Keratinocyte (primary cell): ENCODE data around the gene JAZF1. TPM values are rescaled to one million over a fixed set of nuclear protein-coding genes. Genes with fewer than 3 reads are reported as not detected.

ENCODE experiments used
- DNase-seq: peaks from one replicate; pipeline ENCODE4 v3.0.0-alpha.2; 2011; ENCODE audit warnings: low read depth, missing footprints, low spot score
- FAIRE-seq: peaks from 2 replicates; lab custom pipeline; 2011; peaks lifted over from hg19 to GRCh38; lab: Jason Lieb, UNC
- H2AFZ ChIP-seq: 2 replicates; pipeline ENCODE4 v1.6.0; 2012; ENCODE audit warnings: low read length, control low read depth, inconsistent platforms; ENCODE audit not compliant: control insufficient read depth
- H3K27ac ChIP-seq: 2 replicates; pipeline ENCODE4 v1.5.1; 2011; ENCODE audit warnings: low read length; ENCODE audit not compliant: control insufficient read depth, insufficient read depth
- H3K27me3 ChIP-seq: 3 replicates; pipeline ENCODE4 v1.6.0; 2011; ENCODE audit warnings: low read length; ENCODE audit not compliant: control insufficient read depth, insufficient read depth; ENCODE audit errors: extremely low read depth
- H3K36me3 ChIP-seq, 2 experiments: 2 replicates in 1 of 2; 3 replicates in 1 of 2; pipeline ENCODE4 v1.5.1; 2011; ENCODE audit warnings: low read length in 2 of 2, mild to moderate bottlenecking in 1 of 2; ENCODE audit not compliant: control insufficient read depth in 2 of 2, insufficient read depth in 2 of 2; ENCODE audit errors: extremely low read depth in 1 of 2
- H3K4me1 ChIP-seq: 3 replicates; pipeline ENCODE4 v1.5.1; 2011; ENCODE audit warnings: low read length; ENCODE audit not compliant: control insufficient read depth, insufficient read depth; ENCODE audit errors: extremely low read depth
- H3K4me2 ChIP-seq: 3 replicates; pipeline ENCODE4 v1.6.0; 2011; ENCODE audit warnings: low read depth, low read length; ENCODE audit not compliant: control insufficient read depth, insufficient read depth; ENCODE audit errors: extremely low read depth
- H3K4me3 ChIP-seq, 3 experiments: fragments of 200-600 bp in 1 of 3; sonication (generic) in 1 of 3; 2 replicates in 2 of 3; 3 replicates in 1 of 3; pipeline ENCODE4 v1.5.1; 2011 to 2016; ENCODE audit warnings: low read length in 3 of 3, mild to moderate bottlenecking in 3 of 3, control low read depth in 2 of 3, inconsistent platforms in 1 of 3, low read depth in 1 of 3, mixed read lengths in 1 of 3, mixed run types in 1 of 3, moderate library complexity in 1 of 3; ENCODE audit not compliant: control insufficient read depth in 2 of 3, insufficient read depth in 2 of 3; ENCODE audit errors: extremely low read depth in 1 of 3
- H3K79me2 ChIP-seq: 2 replicates; pipeline ENCODE4 v1.6.0; 2012; ENCODE audit warnings: low read length; ENCODE audit not compliant: control insufficient read depth, insufficient read depth
- H3K9ac ChIP-seq: 3 replicates; pipeline ENCODE4 v1.6.0; 2011; ENCODE audit warnings: low read length; ENCODE audit not compliant: control insufficient read depth, insufficient read depth; ENCODE audit errors: extremely low read depth
- H3K9me1 ChIP-seq: 3 replicates; pipeline ENCODE4 v1.6.0; 2011; ENCODE audit warnings: low read length; ENCODE audit not compliant: control insufficient read depth, insufficient read depth; ENCODE audit errors: extremely low read depth
- H3K9me3 ChIP-seq: 2 replicates; pipeline ENCODE4 v1.5.1; 2012; ENCODE audit warnings: low read depth, low read length; ENCODE audit not compliant: control insufficient read depth
- H4K20me1 ChIP-seq: 3 replicates; pipeline ENCODE4 v1.6.0; 2011; ENCODE audit warnings: low read length; ENCODE audit not compliant: control insufficient read depth, insufficient read depth; ENCODE audit errors: extremely low read depth
- CTCF ChIP-seq, 3 experiments: IDR thresholded peaks in 1 of 3; conservative IDR thresholded peaks in 1 of 3; optimal IDR thresholded peaks in 1 of 3; 2 replicates in 2 of 3; 3 replicates in 1 of 3; pipeline versions ENCODE3 to v1.5.1; 2011; ENCODE audit warnings: low read length in 3 of 3, mild to moderate bottlenecking in 3 of 3, moderate library complexity in 2 of 3, control low read depth in 1 of 3, inconsistent platforms in 1 of 3; ENCODE audit not compliant: insufficient read depth in 2 of 3; ENCODE audit errors: extremely low read depth in 1 of 3
- EZH2 ChIP-seq: IDR thresholded peaks from one replicate; pipeline ENCODE4 v1.6.1; 2012; ENCODE audit warnings: inconsistent platforms, mild to moderate bottlenecking, low read length, moderate library complexity
- dilution Hi-C: fragments of 300-500 bp; cut with MboI; formaldehyde crosslinking; loops from one replicate; pipeline ENCODE4 v1.7.0; 2020; ENCODE audit warnings: low sequenced_read_pairs; ENCODE audit not compliant: extremely low pct_ligation_motif_present
- polyA plus RNA-seq, 5 experiments: library from polyadenylated mRNA; depleted of rRNA in 3 of 5; stranded (reverse) in 3 of 5; stranded (forward) in 1 of 5; unstranded in 1 of 5; fragments of >200 nt; gene quantifications; 1 replicate in 1 of 5; 2 replicates in 3 of 5; 3 replicates in 1 of 5; pipeline versions ENCODE4 v1.2.1 to v1.2.3, GENCODE V29; 2011 to 2012; ENCODE audit warnings: missing spikeins in 2 of 5, low read depth in 1 of 5, low replicate concordance in 1 of 5

Gene JAZF1
- polyA plus RNA-seq, 1 donor (not counting 4 experiments of a cell fraction or from before 2014, with no cell fraction given), result 2.5 TPM

DNA sequence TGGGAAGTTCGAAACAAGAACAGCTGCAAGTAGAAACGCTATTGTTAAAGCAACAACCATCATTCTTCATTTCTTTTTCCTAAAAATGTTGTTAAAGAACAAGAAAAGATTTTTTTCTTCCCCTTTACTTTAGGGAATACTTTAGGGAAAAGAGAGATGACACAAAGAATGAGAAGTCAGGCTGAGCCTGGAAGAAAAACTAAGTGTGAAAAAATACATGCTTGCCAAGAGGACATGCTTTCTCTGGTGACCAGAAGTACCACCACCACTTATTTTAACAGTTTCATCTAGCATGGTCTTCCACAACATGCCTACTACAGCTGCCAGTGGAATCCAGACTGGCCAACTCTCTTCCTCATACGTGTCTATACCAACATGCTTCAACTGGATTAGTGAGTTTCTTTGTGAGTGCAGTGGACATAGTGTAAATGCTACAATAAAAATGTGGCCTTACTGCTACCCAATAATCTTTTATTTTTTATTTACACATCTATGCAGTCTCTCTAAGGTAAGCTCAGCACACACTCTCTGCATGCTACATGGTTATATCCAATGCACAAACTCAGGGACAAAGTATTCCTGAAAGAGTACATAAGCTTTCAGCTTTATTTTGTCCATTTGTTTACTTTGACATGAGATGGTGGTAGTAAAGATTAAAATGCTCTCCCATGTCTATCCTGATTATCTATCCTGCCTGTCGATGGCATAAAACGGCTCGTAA is 244.4 kb downstream of the JAZF1 start:
- Histone ChIP-seq H3K4me1 (no peaks in the 10 kb centered on the region), H4K20me1 (no peaks in the 10 kb centered on the region), H3K9ac (no peak overlapping the region), H3K79me2 (no peaks in the 10 kb centered on the region), H3K4me3 (no peak overlapping the region), H3K9me3 (no peaks in the 10 kb centered on the region), H2AFZ (no peak overlapping the region), H3K4me2 (no peak overlapping the region), H3K27ac (no peak overlapping the region), H3K27me3 (no peaks in the 10 kb centered on the region), H3K9me1 (no peaks in the 10 kb centered on the region), H3K36me3 (no peaks in the 10 kb centered on the region)
- DNase-seq (no peak), FAIRE-seq (no peak)
- dilution Hi-C loops, result no loop called here
- TF ChIP-seq CTCF (optimal IDR thresholded peaks at IDR 0.05 in 1 of 3, IDR thresholded peaks at IDR 0.05 in 1 of 3, conservative IDR thresholded peaks at IDR 0.05 in 1 of 3; ENCODE audit: extremely low read depth in 1 of 3, insufficient read depth in 2 of 3, low read length in 3 of 3) (no peak), EZH2 (no peak)

GRCh38 chr7:27933671-27934565 is 246.7 kb downstream of the JAZF1 start:
- Histone ChIP-seq H3K9me1 (no peaks in the 10 kb centered on the region), H3K9ac (no peak overlapping the region), H3K4me2 (no peak overlapping the region), H3K36me3 (no peaks in the 10 kb centered on the region), H3K27me3 (no peaks in the 10 kb centered on the region), H3K27ac (no peak overlapping the region), H3K9me3 (no peaks in the 10 kb centered on the region), H3K79me2 (no peaks in the 10 kb centered on the region), H3K4me1 (no peaks in the 10 kb centered on the region), H3K4me3 (no peak overlapping the region), H4K20me1 (no peaks in the 10 kb centered on the region), H2AFZ (no peak overlapping the region)
- no peak for DNase-seq
- no peak for FAIRE-seq
- no peak for TF ChIP-seq EZH2
- TF ChIP-seq CTCF (optimal IDR thresholded peaks at IDR 0.05 in 1 of 3, IDR thresholded peaks at IDR 0.05 in 1 of 3, conservative IDR thresholded peaks at IDR 0.05 in 1 of 3; ENCODE audit: extremely low read depth in 1 of 3, insufficient read depth in 2 of 3, low read length in 3 of 3), result peak in 1 of 3 experiments; percentile 21
- dilution Hi-C loops, result no loop called here
